Right atrium auricular region (tissue), 2 donors: ENCODE results near the gene TMEM82. TPM values are rescaled to one million over a fixed set of nuclear protein-coding genes. Genes with fewer than 3 reads are reported as not detected.

Experiments used
- DNase-seq: peaks from one replicate; pipeline ENCODE4 v3.0.0-alpha.2; 2019; ENCODE audit warnings: low spot score
- H3K27ac ChIP-seq, 2 donors: fragments of 200-600 bp; sonication (generic); 1 replicate in 1 of 2; 2 replicates in 1 of 2; pipeline ENCODE4 v1.5.1; 2016 to 2019
- H3K27me3 ChIP-seq, 2 donors: fragments of 200-600 bp; sonication (generic); one replicate each; pipeline versions ENCODE4 v1.5.1 to v1.6.0; 2017 to 2019
- H3K36me3 ChIP-seq: fragments of 200-600 bp; sonication (generic); one replicate; pipeline ENCODE4 v1.5.1; 2016
- H3K4me1 ChIP-seq, 2 donors: fragments of 200-600 bp; sonication (generic); one replicate each; pipeline versions ENCODE4 v1.5.1 to v1.6.0; 2017 to 2019
- H3K4me3 ChIP-seq, 2 donors: fragments of 200-600 bp; sonication (generic); 1 replicate in 1 of 2; 2 replicates in 1 of 2; pipeline ENCODE4 v1.5.1; 2017 to 2019; ENCODE audit warnings: mild to moderate bottlenecking in 1 of 2, moderate library complexity in 1 of 2
- H3K9me3 ChIP-seq, 2 donors: fragments of 200-600 bp; sonication (generic); one replicate each; pipeline ENCODE4 v1.5.1; 2019
- total RNA-seq, 2 donors: library from RNA; depleted of rRNA; stranded (reverse); fragments of >200 nt; gene quantifications; one replicate each; pipeline ENCODE4 v1.1.0, GENCODE V29; 2016
- TF ChIP-seq, protein P1 (sequence below), 2 donors: fragments of 200-600 bp; sonication (generic); IDR thresholded peaks; one replicate each; pipeline ENCODE4 v1.5.1; 2019; ENCODE audit warnings: antibody characterized with exemption in 2 of 2

The TMEM82 gene
- total RNA-seq, 2 donors from 2014 or later: not detected

DNA sequence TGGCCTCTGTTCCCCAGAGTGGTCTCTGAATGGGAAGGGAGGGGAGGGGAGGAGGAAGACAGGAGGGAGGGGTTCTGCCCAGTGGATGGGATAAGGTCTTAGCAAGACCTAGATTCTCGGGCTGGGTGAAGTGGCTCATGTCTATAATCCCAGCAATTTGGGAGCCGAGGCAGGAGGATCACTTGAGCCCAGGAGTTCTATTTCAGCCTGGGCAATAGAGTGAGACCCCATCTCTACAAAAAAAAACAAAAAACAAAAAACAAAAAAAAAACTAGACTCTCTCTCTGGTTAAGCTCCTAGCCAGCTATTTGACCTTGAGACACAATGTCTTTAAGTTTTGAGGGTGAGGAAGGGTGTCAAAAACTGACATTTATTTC, 53.8 kb downstream of the TMEM82 start:
- Histone ChIP-seq H3K4me1 (peaks cover 0 to 25% of the 10 kb centered on the region in 2 donors), H3K4me3 (no peak overlapping the region), H3K27ac (peak overlapping the region in 1 of 2 donors; percentile 33), H3K27me3 (no peaks in the 10 kb centered on the region), H3K9me3 (no peaks in the 10 kb centered on the region), H3K36me3 (no peaks in the 10 kb centered on the region)
- TF ChIP-seq, protein P1, sequence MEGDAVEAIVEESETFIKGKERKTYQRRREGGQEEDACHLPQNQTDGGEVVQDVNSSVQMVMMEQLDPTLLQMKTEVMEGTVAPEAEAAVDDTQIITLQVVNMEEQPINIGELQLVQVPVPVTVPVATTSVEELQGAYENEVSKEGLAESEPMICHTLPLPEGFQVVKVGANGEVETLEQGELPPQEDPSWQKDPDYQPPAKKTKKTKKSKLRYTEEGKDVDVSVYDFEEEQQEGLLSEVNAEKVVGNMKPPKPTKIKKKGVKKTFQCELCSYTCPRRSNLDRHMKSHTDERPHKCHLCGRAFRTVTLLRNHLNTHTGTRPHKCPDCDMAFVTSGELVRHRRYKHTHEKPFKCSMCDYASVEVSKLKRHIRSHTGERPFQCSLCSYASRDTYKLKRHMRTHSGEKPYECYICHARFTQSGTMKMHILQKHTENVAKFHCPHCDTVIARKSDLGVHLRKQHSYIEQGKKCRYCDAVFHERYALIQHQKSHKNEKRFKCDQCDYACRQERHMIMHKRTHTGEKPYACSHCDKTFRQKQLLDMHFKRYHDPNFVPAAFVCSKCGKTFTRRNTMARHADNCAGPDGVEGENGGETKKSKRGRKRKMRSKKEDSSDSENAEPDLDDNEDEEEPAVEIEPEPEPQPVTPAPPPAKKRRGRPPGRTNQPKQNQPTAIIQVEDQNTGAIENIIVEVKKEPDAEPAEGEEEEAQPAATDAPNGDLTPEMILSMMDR (IDR thresholded peaks at IDR 0.05): no peak
- no peak for DNase-seq

Other genes starting within 250 kb of the TMEM82 start
- 10 to 100 TPM in 1 of 2 donors, 1 to 10 TPM in 1; 6.8 to 11.9 TPM for gene CASP9, start 218.3 kb upstream of the TMEM82 start, total RNA-seq
- 10 to 100 TPM; 11.2 to 14.5 TPM for gene DNAJC16, start 215.7 kb upstream of the TMEM82 start, total RNA-seq
- not detected for gene AGMAT, start 157.4 kb upstream of the TMEM82 start, total RNA-seq
- 10 to 100 TPM; 16.5 to 24.7 TPM for gene DDI2, start 125.0 kb upstream of the TMEM82 start, total RNA-seq
- 10 to 100 TPM; 53.6 to 78.1 TPM for gene PLEKHM2, start 58.2 kb upstream of the TMEM82 start, total RNA-seq
- gene SLC25A34, start 6.2 kb upstream of the TMEM82 start, total RNA-seq: 10 to 100 TPM in 1 of 2 donors, 1 to 10 TPM in 1; 4.2 to 16.1 TPM
- gene FBLIM1, start 16.3 kb downstream of the TMEM82 start, total RNA-seq: 100 to 1,000 TPM in 1 of 2 donors, 10 to 100 TPM in 1; 66.6 to 124 TPM
- gene UQCRHL, start 65.2 kb downstream of the TMEM82 start, total RNA-seq: 1 to 10 TPM; 1.6 to 5.5 TPM
- gene SPEN, start 105.2 kb downstream of the TMEM82 start, total RNA-seq: 10 to 100 TPM; 25.0 to 32.9 TPM
- 10 to 100 TPM; 14.8 to 27.5 TPM for gene ZBTB17, start 233.6 kb downstream of the TMEM82 start, total RNA-seq